A673 (cell line): Measurements from ENCODE around the gene HMCN2. TPM values are rescaled to one million over a fixed set of nuclear protein-coding genes. Genes with fewer than 3 reads are reported as not detected.

Source experiments
- BruUV-seq: library from RNA; stranded (reverse); fragments of 400-500 nt; replicated peaks from 2 replicates; lab custom pipeline; 2021; lab: Mats Ljungman, UMichigan
- CTCF ChIA-PET: fragments of 300-600 bp; sonication (Branson Sonifier 250); formaldehyde crosslinking; loops from one replicate; lab custom pipeline; 2022; ENCODE audit warnings: antibody characterized with exemption; lab: Charles Lee
- POLR2A ChIA-PET: fragments of 300-600 bp; sonication (Branson Sonifier 250); formaldehyde crosslinking; loops from one replicate; lab custom pipeline; 2022; ENCODE audit warnings: antibody characterized with exemption; ENCODE audit not compliant: low non-redundant PET; lab: Charles Lee
- DNase-seq: peaks from one replicate; pipeline ENCODE4 v3.0.0-alpha.2; 2015; ENCODE audit warnings: low spot score
- H3K27ac ChIP-seq: fragments of 200-600 bp; sonication (generic); 2 replicates; pipeline ENCODE4 v1.5.1; 2016; ENCODE audit warnings: mixed run types, low read depth, mild to moderate bottlenecking, mixed read lengths, antibody characterized with exemption, low read length; ENCODE audit not compliant: poor library complexity, severe bottlenecking
- H3K27me3 ChIP-seq: fragments of 200-600 bp; sonication (generic); replicated peaks from 2 replicates; pipeline ENCODE4 v1.6.1; 2017; ENCODE audit warnings: mixed run types, low read depth, mild to moderate bottlenecking, mixed read lengths, antibody characterized with exemption, low read length; ENCODE audit not compliant: insufficient read depth, poor library complexity
- H3K36me3 ChIP-seq: fragments of 200-600 bp; sonication (generic); 2 replicates; pipeline ENCODE4 v1.6.1; 2016; ENCODE audit warnings: mixed run types, mild to moderate bottlenecking, mixed read lengths, antibody characterized with exemption, low read length; ENCODE audit not compliant: insufficient read depth, poor library complexity, severe bottlenecking
- H3K4me1 ChIP-seq: fragments of 200-600 bp; sonication (generic); 2 replicates; pipeline ENCODE4 v1.6.1; 2017; ENCODE audit warnings: mixed run types, mild to moderate bottlenecking, mixed read lengths, antibody characterized with exemption, low read length; ENCODE audit not compliant: insufficient read depth, poor library complexity, severe bottlenecking
- H3K4me3 ChIP-seq: fragments of 200-600 bp; sonication (generic); 2 replicates; pipeline ENCODE4 v1.5.1; 2016; ENCODE audit warnings: low read depth, mixed run types, mild to moderate bottlenecking, mixed read lengths, low read length; ENCODE audit not compliant: poor library complexity, severe bottlenecking
- H3K9me3 ChIP-seq: fragments of 200-600 bp; sonication (generic); 2 replicates; pipeline ENCODE4 v1.6.1; 2016; ENCODE audit warnings: mixed run types, low read depth, mild to moderate bottlenecking, mixed read lengths, antibody characterized with exemption, low read length; ENCODE audit not compliant: poor library complexity, severe bottlenecking
- CTCF ChIP-seq: fragments of 300-800, 200-600 bp; sonication (generic); conservative IDR thresholded peaks from 2 replicates; pipeline ENCODE4 v1.5.1; 2017; ENCODE audit warnings: low read depth, mild to moderate bottlenecking, antibody characterized with exemption, low read length, moderate library complexity, mixed read lengths
- EZH2 ChIP-seq: fragments of 200-600 bp; sonication (generic); IDR thresholded peaks from 2 replicates; pipeline ENCODE4 v1.6.1; 2017; ENCODE audit warnings: borderline replicate concordance, low read depth, mild to moderate bottlenecking, mixed read lengths, antibody characterized with exemption, low read length; ENCODE audit not compliant: poor library complexity, severe bottlenecking
- intact Hi-C: fragments of 100-400 bp; cut with micrococcal nuclease; formaldehyde crosslinking; loops from one replicate; pipeline ENCODE4 v1.10.0; 2022; ENCODE audit not compliant: unreplicated experiment
- total RNA-seq: library from RNA; stranded (reverse); gene quantifications from 2 replicates; pipeline ENCODE4 v1.2.3, GENCODE V29; 2021

The HMCN2 gene
- total RNA-seq, 1 experiment from 2014 or later: 0.28 TPM

GRCh38 chr9:130370226-130370625 lies 104.7 kb downstream of the HMCN2 start:
- Histone ChIP-seq H3K9me3 (no peaks in the 10 kb centered on the region), H3K27me3 (peaks cover 2% of the 10 kb centered on the region), H3K36me3 (no peaks in the 10 kb centered on the region), H3K27ac (no peak overlapping the region), H3K4me3 (no peak overlapping the region), H3K4me1 (no peaks in the 10 kb centered on the region)
- TF ChIP-seq EZH2 (no peak), CTCF (no peak)
- CTCF ChIA-PET: interaction anchor here (0.6 kb wide), 2 partner anchors 130 to 498 kb away, joined by 4 read pairs; no protein-coding TSS in a partner anchor
- intact Hi-C loops: no loop called here
- POLR2A ChIA-PET: no interaction called here
- no TSS peak for BruUV-seq
- DNase-seq: no peak

GRCh38 chr9:130371196-130371966 lies 105.8 kb downstream of the HMCN2 start:
- BruUV-seq: no TSS peak
- DNase-seq: no peak
- POLR2A ChIA-PET: no interaction called here

GRCh38 chr9:130372057-130372456 lies 106.5 kb downstream of the HMCN2 start:
- no peaks in the 10 kb centered on the region for H3K36me3 ChIP-seq
- H3K27ac ChIP-seq: no peak overlapping the region
- POLR2A ChIA-PET: no interaction called here
- CTCF ChIA-PET: no interaction called here
- no peaks in the 10 kb centered on the region for H3K4me1 ChIP-seq
- DNase-seq: no peak
- H3K4me3 ChIP-seq: no peak overlapping the region
- intact Hi-C loops: no loop called here
- no TSS peak for BruUV-seq
- H3K9me3 ChIP-seq: no peaks in the 10 kb centered on the region
- TF ChIP-seq EZH2 (no peak), CTCF (no peak)
- peaks cover 2% of the 10 kb centered on the region for H3K27me3 ChIP-seq

More at GRCh38 chr9:130371196-130371966, 105.8 kb downstream of the HMCN2 start:
- H3K4me3 ChIP-seq: no peak overlapping the region
- peaks cover 2% of the 10 kb centered on the region for H3K27me3 ChIP-seq
- intact Hi-C loops: no loop called here
- CTCF ChIA-PET: no interaction called here
- TF ChIP-seq EZH2 (no peak), CTCF (no peak)
- no peaks in the 10 kb centered on the region for H3K36me3 ChIP-seq
- H3K27ac ChIP-seq: no peak overlapping the region
- no peaks in the 10 kb centered on the region for H3K9me3 ChIP-seq
- no peaks in the 10 kb centered on the region for H3K4me1 ChIP-seq
